Inflammatory macrophage (primary cell): ENCODE data around the gene ERCC2.

Source experiments
- DNase-seq, 2 donors: peaks; one replicate each; pipeline ENCODE4 v3.0.0-alpha.2; 2020 to 2022

The ERCC2 gene

GRCh38 chr19:45401815-45402214 is 31.4 kb upstream of the ERCC2 start:
- no peak for DNase-seq

GRCh38 chr19:45400192-45400591 is 29.8 kb upstream of the ERCC2 start:
- no peak for DNase-seq

DNA sequence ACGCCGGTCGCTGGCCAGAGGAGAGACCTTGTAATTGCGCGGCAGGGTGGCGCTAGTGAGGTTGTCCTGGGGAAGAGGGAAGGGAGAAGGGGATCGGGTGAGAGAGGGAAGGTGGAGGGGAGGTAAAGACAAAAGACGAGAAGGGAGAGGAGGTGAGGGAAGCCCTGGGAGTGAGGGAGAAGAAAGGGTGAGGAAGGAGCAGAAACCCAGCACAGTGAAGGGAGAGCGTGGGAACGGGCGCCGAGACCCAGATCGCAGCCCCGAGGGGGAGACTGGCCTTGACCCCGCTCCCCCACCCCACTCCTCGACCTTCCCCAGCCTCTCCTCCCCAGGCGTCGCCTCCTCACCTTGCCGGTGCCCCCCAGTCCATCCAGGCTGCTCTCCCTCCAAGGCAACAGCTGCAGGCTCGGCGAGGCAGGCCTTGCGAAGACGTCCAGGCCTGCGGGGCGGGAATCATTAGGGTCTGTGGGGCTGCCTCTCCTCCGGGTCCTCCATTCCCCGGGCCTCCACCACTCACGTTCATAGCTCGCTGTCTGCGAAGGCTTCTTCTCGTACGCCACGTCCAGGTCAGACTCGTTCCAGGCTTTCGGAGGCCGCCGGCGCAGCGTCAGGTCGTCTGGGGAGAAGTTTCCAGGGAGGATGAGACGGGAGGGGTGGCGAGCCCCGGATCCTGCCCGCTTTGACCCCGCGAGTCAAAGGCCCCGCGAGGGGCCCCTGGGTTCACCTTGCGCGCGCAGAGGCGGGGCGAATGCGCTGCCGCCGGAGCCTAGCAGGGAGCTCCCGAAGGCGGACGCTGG is 25.6 kb upstream of the ERCC2 start:
- DNase-seq: no peak

GRCh38 chr19:45391871-45392665 is 21.7 kb upstream of the ERCC2 start:
- DNase-seq: no peak

DNA sequence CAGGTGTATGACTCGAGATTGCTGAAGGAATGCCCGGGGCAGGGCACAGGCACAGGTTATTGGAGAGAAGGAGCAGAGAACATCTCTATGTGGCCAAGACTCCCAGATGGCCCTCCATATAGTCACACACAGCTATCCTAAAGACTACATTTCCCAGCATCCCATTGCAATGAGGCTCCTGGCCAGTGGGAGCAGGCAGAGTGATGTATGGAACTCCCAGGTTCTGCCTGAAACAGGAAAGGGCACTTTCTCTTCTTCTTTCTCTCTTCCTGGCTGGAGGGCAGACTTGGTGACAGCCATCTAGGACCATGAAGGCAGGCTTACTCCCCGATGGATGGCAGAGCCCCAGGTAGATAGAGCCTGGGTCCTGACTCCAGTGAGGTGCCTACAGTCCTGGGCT is 21.0 kb upstream of the ERCC2 start:
- DNase-seq: peak; percentile 18 to 20

- no peak for DNase-seq
These were observed 15.2 kb upstream of the ERCC2 start for GRCh38 chr19:45385392-45386221.

- DNase-seq: no peak
These were observed 12.1 kb upstream of the ERCC2 start for GRCh38 chr19:45382426-45382825.

DNA sequence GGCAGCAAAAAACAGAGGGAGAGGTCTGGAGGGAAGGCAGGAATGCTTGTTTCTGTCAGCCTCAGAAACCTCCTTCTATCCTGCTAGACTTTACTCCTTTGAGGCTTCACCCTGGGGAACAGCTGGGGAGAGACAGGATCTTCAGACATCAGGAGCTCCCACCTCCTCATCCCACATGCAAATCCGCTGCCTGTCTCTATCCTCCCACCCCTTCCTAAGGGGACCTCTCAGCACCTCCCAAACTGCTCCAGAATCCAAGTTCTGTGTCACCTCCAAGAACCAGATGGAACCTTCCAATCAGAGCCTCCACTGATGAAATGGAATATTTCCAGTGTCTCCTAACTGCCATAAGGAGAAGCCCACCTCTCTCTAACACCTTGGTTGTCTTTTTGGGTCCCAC is 9.7 kb upstream of the ERCC2 start:
- no peak for DNase-seq

GRCh38 chr19:45376045-45376724 is 5.8 kb upstream of the ERCC2 start:
- no peak for DNase-seq

- DNase-seq: no peak
These were observed 1.5 kb downstream of the ERCC2 start for GRCh38 chr19:45368737-45369340.

DNA sequence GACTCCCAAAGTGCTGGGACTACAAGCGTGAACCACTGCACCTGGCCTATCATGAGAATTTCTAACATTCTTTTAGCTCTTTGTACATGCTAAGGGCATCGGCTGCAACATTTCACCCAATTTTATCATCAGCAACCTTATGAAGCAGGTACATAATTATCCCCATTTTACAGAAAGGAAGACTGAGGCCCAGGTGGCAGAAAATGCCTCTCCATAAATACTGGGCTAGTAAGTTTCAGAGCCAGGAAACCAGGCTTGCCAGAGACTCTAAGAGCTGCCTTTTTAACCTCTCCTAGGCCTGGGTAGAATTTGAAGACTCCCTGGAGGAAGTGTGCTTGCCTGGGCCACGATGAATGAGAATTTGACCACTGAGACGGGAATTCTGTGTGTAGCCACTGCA is 2.2 kb downstream of the ERCC2 start:
- DNase-seq: no peak

GRCh38 chr19:45364696-45365095 is 5.7 kb downstream of the ERCC2 start:
- no peak for DNase-seq

GRCh38 chr19:45363861-45364459 is 6.4 kb downstream of the ERCC2 start:
- DNase-seq: no peak

DNA sequence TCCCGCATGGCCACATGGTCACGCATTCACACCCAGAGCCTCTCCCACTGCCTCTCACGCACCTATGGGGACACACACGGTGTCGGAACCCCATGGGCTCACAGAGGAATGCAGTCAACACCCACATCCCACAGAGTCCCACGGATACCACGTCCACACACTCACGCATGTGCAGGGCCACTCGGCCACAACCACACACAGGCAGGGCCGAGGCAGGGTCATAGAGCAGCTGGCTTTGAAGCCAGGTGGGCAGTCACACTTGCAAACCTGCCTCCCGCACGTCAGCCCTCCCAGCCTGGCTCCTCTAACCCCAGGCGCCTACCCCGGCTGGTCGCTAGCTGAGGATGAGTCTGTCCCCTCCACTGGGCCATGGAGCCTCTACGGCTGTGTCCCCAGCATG is 8.1 kb downstream of the ERCC2 start:
- no peak for DNase-seq

DNA sequence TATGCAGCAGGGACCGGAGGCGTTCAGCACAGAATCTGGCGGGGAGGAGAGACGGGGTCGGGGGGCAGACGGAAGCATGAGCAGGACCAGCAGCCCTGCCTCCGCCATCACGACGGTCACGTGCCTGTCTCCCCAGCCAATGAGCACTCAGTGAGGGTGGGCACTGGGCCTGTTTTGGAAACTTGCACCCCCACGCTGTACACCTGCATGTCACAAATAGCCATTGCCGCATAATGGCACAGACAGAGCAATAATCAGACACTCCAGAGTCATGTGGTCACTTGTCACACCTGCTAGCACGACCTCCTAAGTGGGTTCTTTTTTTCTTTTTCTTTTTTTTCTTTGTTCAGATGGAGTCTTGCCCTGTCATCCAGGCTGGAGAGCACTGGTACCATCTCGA is 8.8 kb downstream of the ERCC2 start:
- DNase-seq: no peak

DNA sequence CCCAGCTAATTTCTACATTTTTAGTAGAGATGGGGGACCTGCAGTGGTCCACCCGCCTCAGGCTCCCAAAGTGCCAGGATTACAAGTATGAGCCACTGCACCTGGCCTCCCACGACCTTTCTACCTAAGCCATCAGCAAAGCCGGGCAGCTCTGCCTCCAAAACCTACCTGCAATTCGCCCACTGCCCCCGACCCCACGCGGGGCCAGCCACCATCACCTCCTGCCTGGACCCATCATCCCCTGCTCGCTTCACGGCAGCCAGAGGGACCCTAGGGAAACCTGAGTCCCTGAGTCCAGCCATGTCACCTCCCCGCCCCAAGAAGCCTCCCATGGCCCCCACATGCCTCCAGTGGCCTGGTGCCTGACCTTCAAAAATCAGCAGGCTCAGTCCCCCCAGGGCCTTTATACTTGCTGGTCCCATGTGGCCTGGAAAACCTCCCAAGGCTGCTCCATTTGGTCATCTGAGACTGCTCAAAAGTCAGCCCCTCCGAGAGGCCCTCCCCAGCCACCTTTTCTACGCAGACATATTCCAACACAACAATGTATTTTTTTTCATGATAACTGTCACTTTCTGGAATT is 12.1 kb downstream of the ERCC2 start:
- DNase-seq: no peak

DNA sequence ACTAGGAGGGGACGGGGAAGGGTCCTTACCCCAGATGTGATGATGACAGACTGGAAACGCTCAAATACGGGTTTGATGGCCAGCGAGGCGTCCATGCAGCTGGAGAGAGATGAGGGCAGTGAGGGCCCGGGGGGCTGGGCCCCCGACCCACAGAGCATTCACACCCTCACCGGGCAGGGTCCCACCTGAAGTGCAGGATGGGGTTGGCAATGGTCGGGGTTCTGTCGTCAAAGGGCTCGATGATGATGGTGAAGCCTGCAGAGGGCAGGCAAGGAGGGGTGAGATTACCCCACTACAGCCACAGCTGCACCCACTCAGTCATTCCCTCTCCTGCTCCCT is 13.0 kb downstream of the ERCC2 start:
- DNase-seq: no peak

- no peak for DNase-seq
These were observed 13.5 kb downstream of the ERCC2 start for GRCh38 chr19:45356760-45357444.

DNA sequence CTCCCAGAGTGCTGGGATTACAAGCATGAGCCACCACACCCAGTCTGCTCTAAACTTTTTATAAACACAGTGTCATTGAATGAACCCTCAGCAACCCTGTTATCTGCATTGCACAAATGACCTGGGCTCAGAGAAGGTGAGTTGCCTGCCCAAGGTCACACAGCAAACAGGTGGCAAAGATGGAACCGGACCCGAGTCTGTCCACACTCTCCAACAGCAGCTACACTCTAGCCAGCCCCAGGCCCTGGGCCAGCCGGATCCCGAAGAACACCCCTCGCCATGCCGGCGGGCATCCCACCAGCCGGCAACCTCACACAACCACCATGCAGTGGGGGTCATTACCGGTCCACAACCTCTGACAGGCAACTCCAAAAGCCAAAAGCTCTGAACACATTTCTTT is 14.5 kb downstream of the ERCC2 start:
- DNase-seq: no peak

DNA sequence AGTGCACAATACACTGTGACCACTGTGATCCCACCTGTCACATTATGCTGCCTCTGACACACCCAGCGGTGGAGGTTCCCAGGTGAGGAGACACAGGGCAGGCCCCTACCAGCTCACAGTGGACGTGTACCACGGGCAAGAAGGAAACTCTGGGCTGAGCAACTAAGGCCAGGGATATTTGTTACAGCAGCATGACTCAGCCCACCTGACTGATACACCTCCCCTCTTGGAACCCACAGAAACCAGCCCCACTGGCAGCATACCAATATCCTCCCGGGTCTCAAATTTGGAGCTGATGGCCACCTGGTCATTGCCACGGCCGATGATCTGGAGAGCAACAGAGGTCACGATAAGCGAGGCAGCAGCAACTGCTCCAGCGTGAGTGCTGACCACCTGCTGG is 15.0 kb downstream of the ERCC2 start:
- DNase-seq: no peak
